ENCODE measurements around the gene H2BK1.

The H2BK1 gene

GRCh38 chr7:151210087-151210854, at the start of gene H2BK1:
Gene H2BK1, minus strand, starts transcription at chr7:151210488. Its CDS starts 170 bp downstream, at chr7:151210318.
- DNase-seq = no peak

GRCh38 chr7:151257990-151258389, 47.7 kb upstream of the H2BK1 start:
- no peak for DNase-seq

- DNase-seq = no peak
Measured at GRCh38 chr7:151256410-151257045, 46.2 kb upstream of the H2BK1 start.

- DNase-seq = no peak
Measured at GRCh38 chr7:151255390-151255789, 45.1 kb upstream of the H2BK1 start.

GRCh38 chr7:151254851-151255250, 44.6 kb upstream of the H2BK1 start:
- no peak for DNase-seq

DNA sequence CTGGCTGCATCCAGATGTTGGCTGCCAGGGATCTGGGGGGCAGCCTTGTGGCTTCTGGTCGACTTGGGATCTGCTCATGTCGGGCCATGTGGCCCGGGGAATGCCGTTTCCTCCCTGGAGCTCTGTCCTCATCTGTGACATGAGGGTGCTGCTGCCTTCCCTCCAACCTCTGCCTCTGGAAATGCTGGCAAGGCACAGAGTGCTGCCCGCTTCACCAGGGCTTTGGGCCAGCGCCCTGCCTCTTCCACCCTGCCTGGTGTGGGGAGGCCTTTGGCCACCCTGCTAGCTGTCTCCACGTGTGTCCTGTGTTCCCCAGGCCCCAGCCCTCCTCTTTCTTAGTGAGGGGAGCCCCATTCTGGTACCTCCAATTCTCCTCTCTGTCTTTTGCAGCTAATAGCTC, 44.0 kb upstream of the H2BK1 start:
- DNase-seq = no peak

- no peak for DNase-seq
Measured at GRCh38 chr7:151252961-151253711, 42.8 kb upstream of the H2BK1 start.

GRCh38 chr7:151252561-151252835, 42.2 kb upstream of the H2BK1 start:
- DNase-seq = no peak

GRCh38 chr7:151251689-151252560, 41.6 kb upstream of the H2BK1 start:
- no peak for DNase-seq

DNA sequence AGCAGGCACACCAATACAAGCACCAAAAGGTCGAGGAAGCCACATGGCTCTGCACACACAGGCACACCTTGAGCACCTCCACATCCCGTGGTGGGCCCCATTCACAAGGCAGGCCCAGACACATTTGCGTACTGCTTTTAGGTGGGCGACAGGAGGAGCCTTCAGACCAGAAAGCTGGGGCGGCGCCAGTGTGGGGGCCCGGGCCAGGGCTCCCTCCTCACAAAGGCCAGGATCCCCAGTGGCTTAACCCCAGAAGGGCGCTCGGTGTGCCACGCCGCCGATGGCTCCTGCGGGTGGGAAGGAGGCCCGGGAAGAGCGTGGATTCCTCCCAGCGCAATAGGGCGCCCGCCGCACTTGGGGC, 41.0 kb upstream of the H2BK1 start:
- no peak for DNase-seq

- no peak for DNase-seq
Measured at GRCh38 chr7:151250181-151251132, 40.2 kb upstream of the H2BK1 start.

GRCh38 chr7:151249732-151250072, 39.4 kb upstream of the H2BK1 start:
- DNase-seq = no peak

- no peak for DNase-seq
Measured at GRCh38 chr7:151249034-151249731, 38.9 kb upstream of the H2BK1 start.

DNA sequence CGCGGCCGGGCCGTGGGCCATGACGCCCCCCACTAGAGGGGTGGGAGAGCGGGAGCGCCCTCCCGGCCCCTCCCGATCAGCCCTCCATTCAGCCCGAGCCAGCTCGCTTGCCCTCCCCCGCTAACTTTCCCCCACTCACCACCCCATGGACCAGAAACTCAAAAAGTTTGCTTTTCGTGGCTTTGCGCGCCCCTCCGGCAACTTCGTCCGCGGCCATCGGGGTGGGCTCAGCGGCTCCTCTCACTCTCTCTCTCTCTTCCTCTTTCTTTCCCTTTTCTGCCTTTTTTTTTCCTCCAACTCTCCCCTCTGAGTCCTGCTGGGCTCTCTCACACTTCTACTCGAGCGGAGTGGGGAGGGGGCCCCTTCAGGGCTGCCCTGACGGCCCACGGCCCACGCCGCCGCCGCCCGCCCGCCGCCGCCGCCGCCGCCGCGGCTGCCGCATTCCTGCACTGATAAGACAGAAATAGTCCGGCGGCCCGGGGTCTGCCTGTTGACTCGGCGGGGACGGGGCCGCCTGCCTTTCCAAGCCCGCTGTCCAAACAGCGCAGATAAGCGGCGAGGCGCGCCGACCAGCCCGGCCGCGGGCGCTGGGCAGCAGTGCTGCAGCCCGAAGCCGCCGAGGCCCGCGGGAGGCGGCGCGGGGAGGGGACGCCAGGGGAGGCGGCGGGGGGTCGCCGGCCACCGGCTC, 38.2 kb upstream of the H2BK1 start, which contains the start of gene SMARCD3:
Gene SMARCD3, minus strand, starts transcription at position 349 of the 688 bp plus-strand sequence. Its CDS starts 132 bp downstream, at position 217.
- peak; percentile 36 for DNase-seq

- DNase-seq = no peak
Measured at GRCh38 chr7:151247611-151248345, 37.5 kb upstream of the H2BK1 start.

- no peak for DNase-seq
Measured at GRCh38 chr7:151246851-151247580, 36.7 kb upstream of the H2BK1 start.

- DNase-seq = no peak
Measured at GRCh38 chr7:151246102-151246850, 36.0 kb upstream of the H2BK1 start.

DNA sequence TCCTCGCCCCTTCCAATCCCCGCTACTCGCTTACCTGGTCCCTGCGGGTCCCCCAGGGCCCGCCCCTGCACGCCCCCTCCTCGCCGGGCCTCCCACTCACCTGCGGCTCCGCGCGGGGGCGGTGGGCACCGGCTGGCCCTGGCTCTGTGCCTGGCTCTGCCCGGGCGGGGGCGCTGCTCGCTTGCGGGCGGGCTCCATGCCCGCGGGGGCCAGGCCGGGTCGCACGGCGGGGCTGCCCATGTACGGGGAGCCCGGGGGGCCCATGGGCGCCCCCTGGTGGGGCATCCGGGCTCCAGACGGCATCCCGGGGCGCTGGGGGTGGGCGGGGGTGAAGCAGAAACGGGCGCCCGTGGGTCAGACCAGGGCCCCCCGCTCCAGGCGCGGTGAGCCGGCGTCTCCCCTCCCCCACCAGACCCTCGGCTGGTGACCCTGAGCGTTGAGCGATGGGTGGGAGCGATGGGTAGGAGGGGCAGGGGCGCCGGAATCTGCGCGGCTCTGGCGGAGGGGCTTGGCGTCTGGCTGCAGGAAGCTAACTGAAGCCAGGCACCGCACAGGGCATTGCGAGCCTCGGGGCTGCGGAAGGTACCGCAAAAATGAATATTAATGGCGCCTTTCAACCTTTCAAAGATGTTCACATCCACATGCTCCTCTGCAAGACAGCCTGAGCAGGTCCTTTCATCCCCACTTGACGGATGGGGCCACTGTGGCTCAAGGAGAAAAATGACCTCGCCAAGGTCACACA, 35.2 kb upstream of the H2BK1 start:
- DNase-seq = no peak
